WTC11 (cell line): ENCODE data around the gene PSORS1C1. TPM values are rescaled to one million over a fixed set of nuclear protein-coding genes. Genes with fewer than 3 reads are reported as not detected.

Experiments used
- ATAC-seq: fragments of 200-7000 bp; cut with Tn5 transposase; 2 replicates; pipeline ENCODE4 v1.10.0; 2021; ENCODE audit warnings: mild to moderate bottlenecking, moderate library complexity
- CTCF ChIA-PET: fragments of 300-600 bp; sonication (Branson Sonifier 250); formaldehyde crosslinking; loops from one replicate; lab custom pipeline; 2021; ENCODE audit warnings: antibody characterized with exemption; lab: Charles Lee
- POLR2A ChIA-PET: fragments of 350-600 bp; sonication (Branson Sonifier 250); formaldehyde crosslinking; loops from one replicate; lab custom pipeline; 2021; ENCODE audit warnings: antibody characterized with exemption; lab: Charles Lee
- DNase-seq: peaks from one replicate; pipeline ENCODE4 v3.0.0; 2021; ENCODE audit warnings: low spot score
- H3K27ac Mint-ChIP-seq: 2 replicates; pipeline ENCODE4 v1.8.0; 2021; ENCODE audit warnings: mixed read lengths
- H3K27me3 Mint-ChIP-seq: 2 replicates; pipeline ENCODE4 v1.8.0; 2021; ENCODE audit warnings: low read depth, mild to moderate bottlenecking, moderate library complexity, mixed read lengths
- H3K36me3 Mint-ChIP-seq: 2 replicates; pipeline ENCODE4 v1.8.0; 2021; ENCODE audit warnings: mixed read lengths
- H3K4me1 Mint-ChIP-seq: 2 replicates; pipeline ENCODE4 v1.8.0; 2022; ENCODE audit warnings: mixed read lengths
- H3K4me3 Mint-ChIP-seq: 2 replicates; pipeline ENCODE4 v1.8.0; 2021; ENCODE audit warnings: mild to moderate bottlenecking, moderate library complexity, mixed read lengths
- H3K9me3 Mint-ChIP-seq: 2 replicates; pipeline ENCODE4 v1.8.0; 2021; ENCODE audit warnings: mixed read lengths
- ARID4B ChIP-seq: sonication (generic); formaldehyde crosslinking; IDR thresholded peaks from 2 replicates; pipeline ENCODE4 v1.8.0; 2023; ENCODE audit warnings: missing genetic modification reagents, mild to moderate bottlenecking, borderline replicate concordance
- ATF1 ChIP-seq: sonication (generic); formaldehyde crosslinking; IDR thresholded peaks from 2 replicates; pipeline ENCODE4 v1.8.1; 2023; ENCODE audit warnings: mild to moderate bottlenecking, moderate library complexity, missing genetic modification reagents
- ATF2 ChIP-seq: sonication (generic); formaldehyde crosslinking; IDR thresholded peaks from 2 replicates; pipeline ENCODE4 v1.8.1; 2022; ENCODE audit warnings: low read depth, missing genetic modification reagents, borderline replicate concordance
- ATF6 ChIP-seq: sonication (generic); formaldehyde crosslinking; IDR thresholded peaks from 2 replicates; pipeline ENCODE4 v1.8.1; 2023; ENCODE audit warnings: mild to moderate bottlenecking, missing genetic modification reagents
- ELF4 ChIP-seq: sonication (generic); formaldehyde crosslinking; IDR thresholded peaks from 2 replicates; pipeline ENCODE4 v1.8.1; 2022; ENCODE audit warnings: low read depth, mild to moderate bottlenecking, moderate library complexity, missing genetic modification reagents
- FOXJ3 ChIP-seq: sonication (generic); formaldehyde crosslinking; IDR thresholded peaks from 2 replicates; pipeline ENCODE4 v1.9.0; 2021; ENCODE audit warnings: missing genetic modification reagents, mild to moderate bottlenecking, borderline replicate concordance
- HMGXB4 ChIP-seq: sonication (generic); formaldehyde crosslinking; IDR thresholded peaks from 2 replicates; pipeline ENCODE4 v1.8.1; 2023; ENCODE audit warnings: mild to moderate bottlenecking, moderate library complexity, missing genetic modification reagents
- PRRX2 ChIP-seq: fragments of 250-450 bp; sonication (Bioruptor Pico); IDR thresholded peaks from 2 replicates; pipeline ENCODE4 v1.8.0; 2021; ENCODE audit warnings: mild to moderate bottlenecking
- RELA ChIP-seq: sonication (generic); formaldehyde crosslinking; IDR thresholded peaks from 2 replicates; pipeline ENCODE4 v1.8.1; 2022; ENCODE audit warnings: missing genetic modification reagents, mild to moderate bottlenecking, borderline replicate concordance
- STAT6 ChIP-seq: sonication (generic); formaldehyde crosslinking; conservative IDR thresholded peaks from 2 replicates; pipeline ENCODE4 v1.8.1; 2023; ENCODE audit warnings: mild to moderate bottlenecking, low read depth, missing genetic modification reagents, moderate library complexity
- USF1 ChIP-seq: sonication (generic); formaldehyde crosslinking; IDR thresholded peaks from 2 replicates; pipeline ENCODE4 v1.8.0; 2022; ENCODE audit warnings: mild to moderate bottlenecking, missing genetic modification reagents
- ZNF219 ChIP-seq: sonication (generic); formaldehyde crosslinking; IDR thresholded peaks from 2 replicates; pipeline ENCODE4 v1.8.0; 2023; ENCODE audit warnings: missing genetic modification reagents, mild to moderate bottlenecking, borderline replicate concordance
- ZNF263 ChIP-seq: sonication (generic); formaldehyde crosslinking; IDR thresholded peaks from 2 replicates; pipeline ENCODE4 v1.8.1; 2022; ENCODE audit warnings: low read depth, mild to moderate bottlenecking, moderate library complexity, missing genetic modification reagents
- ZNF423 ChIP-seq: fragments of 250-450 bp; sonication (Bioruptor Pico); IDR thresholded peaks from 2 replicates; pipeline ENCODE4 v2.1.2; 2022; ENCODE audit warnings: mild to moderate bottlenecking, moderate library complexity
- total RNA-seq: library from RNA; stranded (reverse); gene quantifications from 3 replicates; pipeline ENCODE4 v1.2.3, GENCODE V29; 2021

Gene PSORS1C1
- total RNA-seq, 1 experiment from 2014 or later: 0.66 TPM

- POLR2A ChIA-PET: interaction anchor here (0.6 kb wide), 1 partner anchor 647 kb away, joined by 3 read pairs; the partner anchor contains the start of genes HSPA1A and HSPA1L
- H3K4me1 Mint-ChIP-seq: peaks cover 56% of the 10 kb centered on the region
Measured at GRCh38 chr6:31168606-31169005, 54.0 kb downstream of the PSORS1C1 start.

More at GRCh38 chr6:31168606-31169005, 54.0 kb downstream of the PSORS1C1 start:
- Mint-ChIP-seq H3K36me3 (peaks cover 57% of the 10 kb centered on the region), H3K4me3 (peak overlapping the region; percentile 97), H3K27me3 (no peaks in the 10 kb centered on the region), H3K27ac (peak overlapping the region; percentile 91), H3K9me3 (no peaks in the 10 kb centered on the region)
- no peak for TF ChIP-seq ELF4 (CRISPR knock-in tag)
- no peak for TF ChIP-seq ATF1 (CRISPR knock-in tag)
- no peak for TF ChIP-seq ZNF263 (CRISPR knock-in tag)
- TF ChIP-seq ZNF219: no peak
- TF ChIP-seq FOXJ3 (CRISPR knock-in tag): no peak
- TF ChIP-seq USF1 (CRISPR knock-in tag): no peak
- no peak for TF ChIP-seq ARID4B (CRISPR knock-in tag)
- TF ChIP-seq ATF2 (CRISPR knock-in tag): no peak
- no peak for TF ChIP-seq STAT6
- no peak for TF ChIP-seq HMGXB4 (CRISPR knock-in tag)
- TF ChIP-seq PRRX2 (CRISPR knock-in tag): no peak
- no peak for TF ChIP-seq ATF6 (CRISPR knock-in tag)
- no peak for TF ChIP-seq RELA (CRISPR knock-in tag)
- no peak for TF ChIP-seq ZNF423 (CRISPR knock-in tag)
- ATAC-seq (no peak), DNase-seq (no peak)
- CTCF ChIA-PET: interaction anchor here (1.0 to 4.8 kb wide), 7 partner anchors 10 to 284 kb away, joined by 3 to 60 read pairs (median 4); partner anchors contain the start of genes DDR1, PSORS1C2 and TCF19
